Epithelial cell of esophagus (primary cell): ENCODE results near the gene SND1.

ENCODE experiments used
- DNase-seq: peaks from one replicate; pipeline ENCODE4 v3.0.0; 2010; ENCODE audit warnings: low read depth
- H3K4me3 ChIP-seq: 2 replicates; pipeline ENCODE4 v1.5.1; 2011; ENCODE audit warnings: mild to moderate bottlenecking, low read length, control low read depth
- TF ChIP-seq, protein P1 (sequence below): IDR thresholded peaks from 2 replicates; pipeline ENCODE4 v1.5.1; 2011; ENCODE audit warnings: low read depth, mild to moderate bottlenecking, low read length, control low read depth, inconsistent platforms; ENCODE audit not compliant: insufficient read depth; ENCODE audit errors: missing control alignments

Gene SND1

DNA sequence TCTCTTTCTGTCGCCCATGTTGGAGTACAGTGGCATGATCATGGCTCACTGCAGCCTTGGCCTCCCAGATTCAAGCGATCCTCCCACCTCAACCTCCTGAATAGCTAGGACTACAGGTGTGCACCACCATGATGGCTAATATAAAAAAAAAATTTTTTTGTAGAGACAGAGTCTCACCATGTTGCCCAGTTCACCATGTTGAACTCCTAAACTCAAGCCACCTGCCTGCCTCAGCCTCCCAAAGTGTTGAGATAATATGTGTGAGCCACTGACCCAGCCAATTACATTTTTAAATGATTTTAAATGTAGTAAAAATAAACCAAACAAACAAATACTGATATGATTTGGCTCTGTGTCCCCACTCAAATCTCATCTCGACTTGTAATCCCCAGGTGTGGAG lies 487.4 kb downstream of the SND1 start:
- H3K4me3 ChIP-seq = no peak overlapping the region
- TF ChIP-seq, protein P1, sequence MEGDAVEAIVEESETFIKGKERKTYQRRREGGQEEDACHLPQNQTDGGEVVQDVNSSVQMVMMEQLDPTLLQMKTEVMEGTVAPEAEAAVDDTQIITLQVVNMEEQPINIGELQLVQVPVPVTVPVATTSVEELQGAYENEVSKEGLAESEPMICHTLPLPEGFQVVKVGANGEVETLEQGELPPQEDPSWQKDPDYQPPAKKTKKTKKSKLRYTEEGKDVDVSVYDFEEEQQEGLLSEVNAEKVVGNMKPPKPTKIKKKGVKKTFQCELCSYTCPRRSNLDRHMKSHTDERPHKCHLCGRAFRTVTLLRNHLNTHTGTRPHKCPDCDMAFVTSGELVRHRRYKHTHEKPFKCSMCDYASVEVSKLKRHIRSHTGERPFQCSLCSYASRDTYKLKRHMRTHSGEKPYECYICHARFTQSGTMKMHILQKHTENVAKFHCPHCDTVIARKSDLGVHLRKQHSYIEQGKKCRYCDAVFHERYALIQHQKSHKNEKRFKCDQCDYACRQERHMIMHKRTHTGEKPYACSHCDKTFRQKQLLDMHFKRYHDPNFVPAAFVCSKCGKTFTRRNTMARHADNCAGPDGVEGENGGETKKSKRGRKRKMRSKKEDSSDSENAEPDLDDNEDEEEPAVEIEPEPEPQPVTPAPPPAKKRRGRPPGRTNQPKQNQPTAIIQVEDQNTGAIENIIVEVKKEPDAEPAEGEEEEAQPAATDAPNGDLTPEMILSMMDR = no peak
- DNase-seq = no peak

DNA sequence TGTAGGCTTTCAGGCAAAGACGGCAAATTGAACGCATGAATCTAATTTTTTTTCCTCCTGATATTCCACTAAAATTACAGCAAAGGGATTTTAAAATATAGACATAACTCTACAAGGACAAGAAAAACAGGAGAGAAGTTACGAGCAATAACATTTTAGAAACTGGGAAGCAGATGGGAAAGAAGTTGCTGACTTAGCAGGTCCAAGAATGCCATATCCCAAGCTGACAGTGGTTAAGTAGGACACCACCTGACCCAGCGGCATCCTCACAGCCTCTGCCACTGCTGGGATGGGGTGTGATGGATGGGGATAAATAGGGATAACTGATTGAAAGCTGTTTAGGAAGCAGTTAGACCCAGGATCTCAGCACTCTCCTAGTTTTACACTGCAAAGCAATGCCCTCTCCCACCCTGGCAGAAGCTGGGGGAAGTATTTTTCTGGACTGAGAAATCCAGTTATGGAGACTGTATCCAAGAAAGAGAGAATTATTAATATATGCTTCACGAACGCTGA lies 489.7 kb downstream of the SND1 start:
- no peak for DNase-seq
- TF ChIP-seq, protein P1 = no peak
- no peak overlapping the region for H3K4me3 ChIP-seq
